ENCODE data around the gene ST6GALNAC6. TPM values are rescaled to one million over a fixed set of nuclear protein-coding genes. Genes with fewer than 3 reads are reported as not detected.

ST6GALNAC6 gene
- total and polyA plus RNA-seq, 2 of the 8 experiments (the other 6 are each of a cell fraction or from before 2014, with no cell fraction given): 43.7 to 64.4 TPM

DNA sequence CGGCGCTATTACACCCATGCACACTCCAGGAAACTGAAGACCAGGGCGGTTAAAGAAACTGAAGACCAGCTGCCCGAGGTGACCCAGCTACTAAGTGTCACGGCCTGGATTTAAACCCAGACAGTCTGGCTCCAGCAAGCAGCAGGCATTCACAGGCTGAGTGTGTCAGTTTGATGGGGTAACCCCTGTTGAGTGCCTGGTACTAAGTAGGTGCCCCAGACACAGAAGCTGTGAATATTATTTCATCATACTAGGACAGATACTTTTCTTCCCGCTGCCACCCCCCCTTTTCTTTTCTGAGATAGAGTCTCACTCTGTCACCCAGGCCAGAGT is 52.3 kb downstream of the ST6GALNAC6 start (continued):
- no peak for TF ChIP-seq TCF12 (IDR thresholded peaks at IDR 0.05; ENCODE audit: low read depth, low read length)
